AG20443 (cell line): ENCODE measurements around the gene RNU5D-1.

ENCODE experiments used
- DNase-seq: peaks from one replicate; pipeline ENCODE4 v3.0.0; 2012; ENCODE audit warnings: low spot score, mixed read lengths

Gene RNU5D-1

DNA sequence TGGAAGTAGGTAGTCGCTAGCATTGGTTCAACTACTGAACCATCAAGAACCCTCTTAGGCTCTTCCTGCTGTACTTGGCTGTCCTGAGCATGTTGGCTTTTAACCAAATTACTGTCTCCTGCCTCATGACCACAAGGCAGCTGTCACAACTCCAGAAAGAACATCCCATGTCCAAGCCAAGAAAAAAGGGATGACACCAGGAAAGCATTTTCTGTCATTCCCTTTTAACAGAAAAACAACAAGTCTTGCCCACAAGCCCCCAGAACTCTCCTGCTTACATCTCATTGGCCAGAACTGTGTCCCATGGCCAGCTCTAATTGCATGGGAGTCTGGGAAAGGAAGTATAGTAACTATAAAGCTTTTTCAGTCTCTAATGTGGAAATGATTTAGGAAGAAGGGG is 2.4 kb upstream of the RNU5D-1 start:
- peak; percentile 64 for DNase-seq

DNA sequence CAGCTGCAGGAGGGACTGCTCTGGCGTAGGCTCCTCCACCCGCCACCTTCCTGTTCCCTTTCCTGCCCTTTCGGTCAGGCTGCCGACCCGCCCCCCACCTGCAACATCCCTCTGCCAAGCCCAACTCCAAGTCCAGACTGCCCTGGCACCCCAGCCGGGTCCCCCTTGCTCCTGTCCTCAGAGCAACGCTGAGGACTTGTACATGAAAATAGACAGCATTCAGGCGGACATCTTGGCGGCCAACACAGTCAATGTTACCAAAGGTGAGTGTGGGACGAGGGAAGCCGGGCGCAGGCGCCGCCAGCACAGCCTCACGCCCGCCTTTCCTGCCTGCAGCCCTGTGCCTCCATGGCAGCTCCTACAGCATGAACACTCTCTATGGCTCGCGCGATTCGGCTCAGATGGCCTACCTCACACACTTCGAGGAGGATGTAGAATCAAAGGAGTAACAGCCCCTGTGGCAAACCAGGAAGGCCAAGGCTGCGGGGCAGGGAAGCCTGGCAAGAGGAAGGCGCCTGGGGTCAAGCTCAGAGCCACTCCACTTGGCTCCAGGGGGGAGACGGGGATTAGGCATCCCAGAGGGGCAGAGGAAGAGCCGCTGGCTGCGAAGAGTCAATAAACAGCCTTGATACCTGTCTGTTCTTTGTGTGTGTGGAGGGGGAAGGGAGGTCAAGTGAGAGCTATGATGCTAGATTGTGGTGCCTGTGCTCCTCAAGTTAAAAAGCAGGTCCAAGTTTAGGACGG is 5.8 kb downstream of the RNU5D-1 start:
- no peak for DNase-seq

DNA sequence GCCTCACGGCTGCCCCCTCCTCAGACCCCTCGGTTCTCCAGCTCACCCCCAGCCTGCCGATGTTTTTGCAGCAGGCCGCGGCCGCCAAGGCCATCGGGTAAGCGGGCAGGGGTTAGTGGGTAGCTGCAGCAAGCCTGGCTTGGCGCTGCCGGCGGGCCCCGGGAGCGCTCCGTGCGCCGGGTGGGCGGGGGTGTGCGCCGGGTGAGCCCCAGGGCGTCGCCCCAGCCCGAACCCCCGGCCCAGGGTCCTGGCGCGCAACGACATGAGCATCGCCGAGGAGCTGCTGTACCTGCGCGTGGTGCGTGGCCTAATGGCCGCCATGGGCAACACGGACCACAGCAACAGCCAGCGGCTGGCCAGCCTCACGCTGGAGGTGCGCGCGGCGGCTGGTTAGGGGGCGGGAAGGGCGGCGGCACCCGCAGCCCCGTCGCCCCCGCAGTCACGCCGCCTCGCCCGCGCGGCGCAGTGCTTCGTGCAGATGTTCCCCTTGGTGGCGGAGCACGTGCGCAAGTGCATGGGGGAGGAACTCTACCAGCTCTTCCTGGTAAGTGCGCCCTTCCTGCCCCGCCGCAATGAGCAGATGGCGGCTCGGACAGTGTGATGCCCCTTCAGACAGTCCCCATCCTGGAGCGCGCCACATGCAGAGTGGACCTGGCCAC is 6.5 kb downstream of the RNU5D-1 start:
- no peak for DNase-seq

DNA sequence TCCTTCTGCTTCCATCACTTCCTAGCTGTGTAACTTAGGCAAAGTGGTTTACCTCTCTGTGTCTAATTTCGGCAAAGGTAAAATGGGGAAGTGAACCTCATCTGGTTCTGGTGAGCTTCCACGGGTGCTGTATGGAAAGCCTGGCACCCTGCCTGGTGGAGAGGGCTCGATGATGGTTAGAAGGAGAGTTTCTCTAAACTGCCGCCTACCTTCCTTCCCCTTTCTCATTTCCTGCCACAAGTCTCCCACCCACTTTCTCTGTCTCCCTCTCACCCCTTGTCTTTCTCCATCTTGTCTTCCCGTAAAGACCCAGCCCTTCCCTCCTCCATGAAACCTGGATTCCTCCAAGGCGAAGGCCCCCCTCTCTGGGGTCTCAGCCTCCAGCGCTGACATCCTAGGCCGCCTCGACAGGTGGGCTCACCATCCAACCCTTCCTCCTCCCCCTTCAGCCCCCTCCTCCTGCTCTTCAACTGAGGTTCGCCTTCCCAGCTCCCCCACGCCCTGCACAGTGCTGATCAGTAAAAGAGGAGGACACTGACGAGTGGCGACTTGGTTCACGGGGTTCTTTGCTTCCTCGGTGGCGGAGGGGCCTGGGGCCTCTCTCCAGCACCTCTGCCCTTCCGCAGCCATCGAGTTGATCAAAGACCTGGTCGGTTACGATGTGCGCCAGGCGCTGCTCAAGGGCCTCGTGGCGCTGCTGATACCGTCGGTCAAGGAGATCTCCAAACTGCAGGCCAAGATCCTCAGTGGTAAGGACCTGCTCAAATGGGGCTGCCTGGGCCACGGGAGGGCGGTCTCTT is 7.3 kb downstream of the RNU5D-1 start:
- no peak for DNase-seq

DNA sequence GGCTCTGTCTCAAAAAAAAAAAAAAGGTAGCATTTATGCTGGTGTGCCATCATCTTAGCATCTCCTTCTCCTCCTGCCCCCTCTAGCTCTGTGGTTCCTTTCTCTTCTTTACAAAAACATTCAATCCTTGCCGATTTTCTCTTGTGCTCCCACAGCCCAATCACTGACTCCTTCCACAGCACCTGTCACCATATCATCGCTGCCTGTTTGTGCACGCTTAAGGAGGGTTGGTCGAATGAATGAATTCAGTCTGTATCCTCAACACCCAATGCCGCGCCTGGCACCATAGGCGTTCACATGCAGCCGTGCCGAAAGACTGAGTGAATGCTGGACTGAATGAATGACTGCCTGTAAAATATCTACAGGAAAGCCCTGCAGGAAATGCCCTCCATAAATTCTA is 7.9 kb downstream of the RNU5D-1 start:
- no peak for DNase-seq

DNA sequence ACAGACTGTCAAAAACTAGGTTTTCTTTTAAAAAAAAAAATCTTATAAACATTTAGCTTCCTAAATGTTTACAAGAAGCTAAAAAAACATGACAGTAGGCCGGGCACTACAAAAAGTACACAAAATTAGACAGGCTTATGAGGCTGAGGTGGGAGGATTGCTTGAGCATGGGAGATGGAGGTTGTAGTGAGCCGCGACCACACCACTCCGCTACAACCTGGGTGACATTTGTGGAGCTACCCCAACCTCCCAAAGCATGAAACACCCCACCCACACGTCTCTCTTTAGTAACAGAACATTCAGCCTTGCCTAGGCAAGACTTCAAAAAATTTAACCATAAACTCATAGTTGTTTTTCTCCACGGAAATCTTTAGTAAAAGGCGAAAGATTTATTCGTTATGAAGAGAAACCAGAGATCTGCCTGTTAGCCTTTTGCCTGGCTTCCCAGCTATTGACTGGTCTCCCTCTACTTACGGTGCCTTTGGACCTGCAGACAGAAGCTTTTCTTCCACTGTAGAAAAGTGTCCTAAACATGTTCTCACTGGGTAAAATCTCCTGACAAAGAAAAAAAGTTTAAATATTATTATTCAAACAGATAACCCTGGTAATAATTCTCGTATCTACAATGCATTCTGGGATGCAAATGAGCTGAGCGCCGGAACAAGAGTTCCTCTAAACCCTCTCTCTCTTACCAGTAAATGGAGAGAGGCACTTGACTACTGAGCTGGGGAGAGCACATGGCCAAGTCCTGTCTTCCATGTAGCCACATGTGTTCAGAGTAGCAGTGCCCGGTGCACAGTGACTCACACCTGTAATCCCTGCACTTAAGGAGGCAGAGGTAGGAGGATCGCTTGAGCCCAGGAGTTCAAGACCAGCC is 9.2 kb downstream of the RNU5D-1 start:
- peak; percentile 56 for DNase-seq

DNA sequence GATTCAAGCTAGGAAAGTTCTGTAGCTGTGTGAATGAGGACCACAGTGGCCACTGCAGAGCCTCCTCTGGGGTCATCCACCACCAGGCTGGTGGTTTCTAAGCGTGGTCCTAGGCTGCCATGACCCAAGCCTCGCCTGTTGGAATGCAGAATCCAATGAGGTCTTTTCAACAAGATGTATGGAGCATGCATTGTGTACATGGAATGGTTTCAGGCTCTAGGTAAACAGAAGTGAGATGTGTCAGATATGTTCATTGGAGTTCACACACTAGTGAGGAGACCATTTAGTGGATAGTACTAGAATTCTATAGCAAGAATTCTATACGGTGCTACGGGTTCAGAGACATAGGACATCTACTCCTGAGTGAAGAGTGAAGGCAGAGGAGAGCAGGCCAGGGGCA is 10.7 kb downstream of the RNU5D-1 start:
- DNase-seq = no peak

DNA sequence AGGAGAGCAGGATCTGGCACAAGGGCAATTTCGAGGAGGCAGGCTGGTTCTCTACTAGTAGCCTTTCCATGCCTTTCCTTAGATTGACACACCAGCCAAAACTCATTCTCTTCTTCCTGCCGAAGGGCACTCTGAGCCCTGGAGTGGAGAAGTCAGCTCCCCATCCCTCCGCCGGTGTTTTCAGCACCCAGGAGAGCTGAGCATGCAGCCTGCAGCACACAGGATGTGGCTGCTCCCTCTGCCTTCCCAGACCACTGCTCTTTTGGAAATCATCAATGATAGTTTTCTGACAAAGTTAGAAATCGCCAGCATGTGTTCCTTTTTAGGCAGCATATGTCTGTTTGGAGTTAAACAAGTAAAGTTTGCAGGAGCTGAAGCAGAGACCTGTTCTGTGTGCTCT is 11.7 kb downstream of the RNU5D-1 start:
- no peak for DNase-seq

DNA sequence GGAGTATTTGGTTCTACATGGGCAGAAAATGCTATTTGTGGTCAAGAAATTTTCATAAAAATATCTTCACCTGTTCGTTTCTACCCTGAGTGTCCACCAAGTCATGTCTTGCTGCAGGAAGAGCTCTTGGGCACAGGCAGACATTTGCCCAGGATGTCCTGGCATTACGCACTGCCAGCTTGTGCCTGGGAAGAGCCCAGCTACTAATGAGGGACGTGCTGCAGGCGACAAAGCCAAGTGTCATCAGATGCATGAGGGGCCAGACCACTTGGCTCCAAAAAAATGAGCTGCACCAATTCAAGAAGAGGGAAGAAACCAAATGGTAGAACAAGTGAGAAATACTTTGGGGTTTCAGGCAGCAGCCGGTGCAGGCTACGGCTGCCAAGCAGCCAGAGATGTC is 12.9 kb downstream of the RNU5D-1 start:
- DNase-seq = no peak

DNA sequence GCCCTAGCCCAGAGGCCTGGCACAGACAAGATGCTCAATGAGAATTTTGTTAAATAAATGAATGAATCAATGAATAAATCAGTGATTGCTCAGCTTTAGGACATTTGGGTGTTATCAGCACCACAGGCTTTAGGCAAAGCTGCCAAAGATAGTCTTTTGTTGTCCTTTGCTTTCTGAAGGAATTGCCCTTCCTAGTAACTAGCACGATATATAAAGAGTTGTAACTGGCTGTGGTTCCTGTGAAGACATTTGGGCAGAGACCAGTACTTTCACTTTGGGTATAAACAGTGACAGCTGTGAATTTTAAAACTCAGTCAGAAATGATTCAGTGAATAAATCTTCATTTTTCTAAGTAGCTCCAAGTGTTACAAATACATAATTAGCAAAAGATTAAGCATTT is 13.3 kb downstream of the RNU5D-1 start:
- no peak for DNase-seq

DNA sequence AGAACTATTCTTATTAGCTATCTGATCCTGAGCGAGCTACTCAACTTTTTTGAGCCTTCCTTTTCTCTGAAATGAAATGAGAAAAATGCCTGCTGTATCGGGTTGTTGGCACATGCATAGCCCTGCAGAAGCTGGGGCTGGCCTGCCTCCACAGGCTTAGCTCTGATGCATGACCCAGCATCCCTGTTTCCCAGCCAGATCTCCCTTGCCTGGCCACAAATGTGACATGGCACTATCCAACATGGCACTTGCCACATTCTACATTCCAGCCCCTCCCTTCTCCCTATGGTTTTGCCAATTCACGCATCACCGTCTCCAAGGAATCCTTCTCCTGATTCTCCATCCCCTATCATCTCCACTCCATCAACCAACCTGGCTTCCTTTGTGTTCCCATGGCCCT is 13.8 kb downstream of the RNU5D-1 start:
- peak; percentile 31 for DNase-seq

DNA sequence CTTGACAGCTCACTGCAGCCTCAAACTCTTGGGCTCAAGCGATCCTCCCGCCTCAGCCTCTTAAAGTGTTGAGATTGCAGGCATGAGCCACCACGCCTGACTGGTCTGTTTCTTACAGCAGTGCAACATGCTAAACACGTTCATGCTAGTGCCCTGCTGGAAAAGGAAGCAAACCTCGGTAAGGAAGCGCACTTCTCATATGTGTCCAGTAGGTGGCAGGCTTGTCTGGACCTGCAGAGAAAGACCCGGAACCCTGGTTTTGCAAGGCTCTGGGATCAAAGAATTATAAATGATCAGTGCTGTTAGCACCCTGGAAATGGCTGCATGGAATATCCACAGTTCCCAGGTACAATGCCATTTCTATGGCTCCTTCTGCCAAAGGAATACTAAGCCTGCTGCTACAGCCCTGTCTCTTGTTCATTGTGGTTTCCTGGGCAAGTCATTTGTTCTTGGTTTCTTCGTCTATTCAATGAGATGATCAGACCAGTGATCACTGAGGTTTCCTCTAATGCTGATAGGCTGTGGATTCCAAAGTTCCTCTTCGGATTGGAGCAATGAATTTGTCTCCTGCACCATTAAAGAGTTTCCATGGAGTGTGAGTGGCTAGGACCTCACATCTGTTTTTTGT is 15.9 kb downstream of the RNU5D-1 start:
- DNase-seq = peak; percentile 88

DNA sequence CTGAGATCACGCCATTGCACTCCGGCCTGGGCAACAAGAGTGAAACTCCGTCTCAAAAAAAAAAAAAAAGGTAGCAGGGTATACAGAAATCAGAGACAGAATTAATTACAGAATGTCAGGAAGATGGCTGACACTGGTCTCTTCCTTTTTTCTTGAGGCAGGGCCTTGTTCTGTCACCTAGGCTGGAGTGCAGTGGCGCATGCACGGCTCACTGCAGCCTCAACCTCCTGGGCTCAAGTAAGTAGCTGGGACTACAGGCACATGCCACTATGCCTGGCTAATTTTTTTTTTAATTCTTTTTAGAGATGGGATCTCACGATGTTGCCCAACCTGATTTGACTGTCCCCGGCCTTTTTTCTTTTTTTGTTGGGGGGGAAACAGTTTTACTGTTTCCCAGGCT is 16.4 kb downstream of the RNU5D-1 start:
- no peak for DNase-seq

DNA sequence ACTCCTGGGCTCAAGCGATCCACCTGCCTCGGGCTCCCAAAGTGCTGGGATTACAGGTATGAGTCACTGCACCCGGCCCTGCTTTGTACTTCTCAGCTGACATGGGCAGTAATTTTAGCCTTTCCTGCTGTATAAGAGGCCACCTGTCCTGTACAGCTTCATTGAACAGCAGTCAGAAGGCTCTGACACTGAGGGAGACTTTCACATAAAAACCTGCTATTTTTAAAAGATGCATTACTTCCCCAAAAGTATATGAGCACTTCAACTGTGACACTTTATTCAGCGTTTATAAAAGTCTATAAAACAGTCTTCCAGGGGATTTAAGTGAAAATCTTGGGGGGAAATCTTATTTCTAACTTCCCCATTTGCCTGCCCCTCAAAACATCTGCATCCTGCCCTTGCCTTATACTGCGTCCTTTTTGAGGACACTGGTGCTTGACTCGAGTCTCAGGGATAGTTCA is 17.6 kb downstream of the RNU5D-1 start:
- no peak for DNase-seq

DNA sequence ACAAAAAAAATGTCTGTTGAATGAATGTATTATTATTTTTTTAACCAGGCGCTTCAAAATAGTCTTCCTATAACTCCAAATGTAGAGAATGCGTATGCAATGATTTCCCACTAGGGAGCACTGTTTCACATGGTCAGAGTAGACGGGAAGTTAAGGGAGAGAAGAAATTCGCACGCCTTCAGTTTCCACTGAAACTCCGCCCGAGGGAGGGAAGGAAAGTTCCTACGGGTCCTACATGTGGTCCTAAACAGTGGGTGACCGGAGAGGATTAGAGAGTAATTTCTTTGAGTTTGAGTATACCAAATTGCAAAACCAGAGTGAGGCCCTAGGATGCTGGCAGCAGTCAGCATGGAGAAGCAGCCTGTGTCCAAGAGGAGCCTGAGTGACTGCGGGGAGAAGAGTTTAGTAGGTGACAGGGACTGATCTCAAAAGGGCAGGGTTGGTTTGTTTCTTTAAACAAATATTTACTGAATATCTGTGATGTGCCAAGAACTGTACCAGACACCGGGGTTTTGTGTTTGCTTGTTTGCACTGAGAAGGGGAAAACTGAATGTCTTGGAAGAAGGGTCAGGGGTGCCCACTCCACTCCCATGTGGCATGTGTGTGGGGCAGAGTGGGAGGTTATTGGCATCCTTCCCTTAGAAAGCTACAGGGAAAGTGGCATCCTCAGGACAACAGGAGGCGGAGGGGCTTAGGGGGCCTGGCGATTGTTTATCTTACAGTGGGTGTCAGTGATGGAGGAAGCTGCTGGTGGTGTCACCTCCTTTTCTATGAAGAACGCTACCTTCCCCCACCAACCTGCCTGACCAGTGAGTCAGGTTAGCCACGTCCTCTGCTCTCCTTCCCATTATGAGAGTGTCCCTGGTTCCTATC is 22.8 kb downstream of the RNU5D-1 start:
- peak; percentile 72 for DNase-seq

DNA sequence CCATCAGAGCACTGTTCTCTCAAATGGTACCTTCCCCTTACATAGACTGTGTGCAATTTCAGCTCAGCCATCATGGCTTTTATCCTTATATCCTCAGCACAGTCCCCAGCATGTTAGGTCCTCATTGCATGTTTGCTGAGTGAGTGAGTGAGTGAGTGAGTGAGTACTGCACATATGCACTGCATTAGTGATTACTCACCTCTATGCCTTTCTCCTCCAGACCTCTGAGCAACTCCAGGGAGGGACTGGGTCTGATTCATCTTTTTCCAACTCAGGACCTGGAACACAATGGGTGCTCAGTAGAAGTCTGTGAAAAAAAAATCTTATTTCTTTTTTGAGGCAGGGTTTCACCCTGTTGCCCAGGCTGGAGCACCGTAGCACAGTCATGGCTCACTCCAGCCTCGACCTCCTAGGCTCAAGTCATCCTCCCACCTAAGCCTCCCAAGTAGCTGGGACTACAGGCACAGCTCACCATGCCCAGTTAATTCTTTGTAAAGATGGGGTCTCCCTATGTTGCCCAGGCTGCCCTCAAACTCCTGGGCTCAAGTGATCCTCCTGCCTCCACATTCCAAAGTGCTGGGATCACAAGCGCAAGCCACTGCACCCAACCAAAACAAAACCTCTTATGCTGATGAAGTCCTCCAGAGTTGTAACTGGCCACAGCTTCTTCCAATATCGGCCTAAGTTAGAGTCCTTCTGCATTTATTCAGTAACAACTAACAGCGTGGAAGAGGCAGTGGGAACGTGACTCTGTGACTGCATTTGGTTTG is 23.7 kb downstream of the RNU5D-1 start:
- peak; percentile 88 for DNase-seq

DNA sequence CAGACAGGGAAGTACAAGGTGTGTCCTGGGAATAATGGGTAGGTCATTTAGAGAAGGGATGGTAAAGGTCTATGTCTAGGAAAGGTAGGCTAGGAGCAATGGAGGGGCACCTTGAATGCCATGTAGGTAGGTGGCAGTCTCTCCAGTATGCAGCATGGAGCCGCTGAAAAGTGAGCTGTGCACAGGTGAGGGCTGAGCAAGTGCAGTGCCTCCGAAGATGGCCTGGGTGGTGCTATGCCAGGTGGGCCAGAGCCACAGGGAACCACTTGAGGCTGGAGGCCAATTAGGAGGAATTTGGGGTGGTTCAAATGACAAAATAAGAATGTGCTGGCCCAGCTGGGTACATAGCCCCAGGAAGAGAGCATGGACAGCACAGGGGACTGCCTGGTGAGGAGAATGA is 25.0 kb downstream of the RNU5D-1 start:
- no peak for DNase-seq

DNA sequence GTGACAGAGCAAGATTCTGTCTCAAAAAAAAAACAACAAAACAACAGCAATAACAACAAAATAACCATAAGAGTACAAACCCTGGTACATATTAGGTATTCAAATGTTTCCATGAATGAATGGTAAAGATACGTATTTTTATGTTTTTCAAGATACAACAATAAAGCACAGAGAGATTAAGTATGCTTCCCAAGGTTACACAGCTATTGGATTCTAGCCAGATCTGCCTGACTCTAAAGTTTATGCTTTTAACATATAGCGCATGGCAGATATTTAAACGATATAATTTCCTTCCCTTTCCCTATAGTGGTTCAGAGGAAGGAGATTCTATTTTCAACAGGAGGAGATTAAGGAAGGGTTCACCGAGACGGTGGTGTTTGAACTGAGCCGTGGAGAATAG is 25.5 kb downstream of the RNU5D-1 start:
- no peak for DNase-seq

DNA sequence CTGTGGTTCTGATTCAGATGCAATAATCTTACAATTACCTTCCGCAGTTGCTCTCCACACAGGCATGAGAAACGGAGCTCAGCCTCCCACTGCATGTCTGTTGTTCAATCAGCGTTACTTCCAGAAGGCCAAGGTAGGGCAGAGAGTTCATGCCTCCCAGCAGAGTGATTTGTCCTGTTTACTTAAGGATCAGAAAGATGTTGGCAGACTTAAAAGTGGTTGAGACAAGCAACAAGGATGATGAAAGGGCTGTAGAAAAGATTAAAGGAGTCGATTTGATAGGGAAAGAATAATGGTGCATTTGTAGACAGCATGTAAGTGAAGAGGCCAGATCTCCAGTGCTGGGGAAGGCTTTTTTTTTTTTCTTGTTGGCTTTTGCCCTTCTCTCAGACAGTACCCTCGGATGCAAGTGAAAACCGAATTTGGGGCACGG is 29.8 kb downstream of the RNU5D-1 start:
- DNase-seq = no peak

DNA sequence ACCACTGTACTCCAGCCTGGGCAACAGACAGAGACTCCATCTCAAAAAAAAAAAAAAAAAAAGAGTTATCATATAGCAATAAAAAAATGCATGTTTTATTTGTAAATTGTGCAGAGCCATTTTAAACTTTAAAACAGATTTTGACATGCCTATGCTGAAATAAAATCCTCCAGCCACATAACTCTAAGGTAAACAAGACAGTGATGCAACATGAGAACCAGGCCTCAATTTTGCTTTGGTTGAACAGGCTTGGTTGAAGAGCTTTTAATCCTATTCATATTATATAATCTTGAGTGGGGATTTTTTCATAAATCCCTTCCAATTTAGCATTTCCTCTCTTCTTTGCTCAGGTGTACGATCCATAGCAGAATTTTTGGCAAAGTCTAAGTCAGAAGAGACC is 30.4 kb downstream of the RNU5D-1 start:
- DNase-seq = no peak
